ENCODE measurements around the gene PCSK7. TPM values are rescaled to one million over a fixed set of nuclear protein-coding genes. Genes with fewer than 3 reads are reported as not detected.

PCSK7 gene
- total RNA-seq, 1 experiment from 2014 or later = 30.0 TPM

GRCh38 chr11:117192401-117192875 lies 39.4 kb downstream of the PCSK7 start (continued):
- TF ChIP-seq CTCF (IDR thresholded peaks at IDR 0.05 in 2 of 3, conservative IDR thresholded peaks at IDR 0.05 in 1 of 3; ENCODE audit: borderline replicate concordance in 1 of 3, insufficient read depth in 1 of 3, low read depth in 2 of 3, low read length in 2 of 3) = no peak
- no peak for TF ChIP-seq POLR2A (IDR thresholded peaks at IDR 0.05; ENCODE audit: borderline replicate concordance, extremely low read depth, insufficient read depth, insufficient read length)
- TF ChIP-seq POLR2AphosphoS5 (IDR thresholded peaks at IDR 0.05; ENCODE audit: low read depth, low read length) = no peak
- TF ChIP-seq SP1 (IDR thresholded peaks at IDR 0.05; ENCODE audit: low read depth) = no peak
- TF ChIP-seq FOSL1 (IDR thresholded peaks at IDR 0.05; ENCODE audit: low read depth) = no peak
- no peak for TF ChIP-seq ATF3 (IDR thresholded peaks at IDR 0.05)

- no peaks in the 10 kb centered on the region for H3K9me3 ChIP-seq (ENCODE audit: control insufficient read depth in 1 of 2, insufficient read depth in 1 of 2, low read depth in 1 of 2, low read length in 2 of 2)
- ChIA-PET RAD21 (ENCODE audit: low non-redundant PET in 1 of 2, low total read pairs in 2 of 2, uncharacterized antibody in 2 of 2, unreplicated experiment in 2 of 2) (no interaction called here), CTCF (interaction anchor here (0.6 to 1.3 kb wide), 2 partner anchors 11 to 53 kb away, joined by 3 to 4 read pairs; no protein-coding TSS in a partner anchor), POLR2A (no interaction called here)
- H3K4me1 ChIP-seq (ENCODE audit: control insufficient read depth in 1 of 2, insufficient read depth in 2 of 2, low read length in 2 of 2) = no peaks in the 10 kb centered on the region
- H3K79me2 ChIP-seq (ENCODE audit: insufficient read depth, low read length) = no peaks in the 10 kb centered on the region
- no TSS peak for BruUV-seq (replicated peaks)
- H3K9ac ChIP-seq (ENCODE audit: low read length) = no peak overlapping the region
- H3K36me3 ChIP-seq (ENCODE audit: control insufficient read depth in 1 of 2, insufficient read depth in 2 of 2, low read length in 2 of 2) = peaks cover 3 to 7% of the 10 kb centered on the region in 2 experiments; a peak in 1 of 4 replicates
- ATAC-seq = no peak
- H3K4me2 ChIP-seq (ENCODE audit: low read length) = no peak overlapping the region
- no peak overlapping the region for H3K27ac ChIP-seq (ENCODE audit: low read depth, low read length)
- no peak overlapping the region for H2AFZ ChIP-seq (ENCODE audit: low read depth, low read length, poor library complexity, severe bottlenecking)
- H3K4me3 ChIP-seq (replicated peaks in 1 of 2; ENCODE audit: low read depth in 1 of 2, low read length in 2 of 2) = no peak overlapping the region
- H3K9me2 ChIP-seq (ENCODE audit: insufficient read depth) = no peaks in the 10 kb centered on the region
- intact Hi-C loops (cut with micrococcal nuclease) = no loop called here
- H3K27me3 ChIP-seq (ENCODE audit: insufficient read depth, low read length) = no peaks in the 10 kb centered on the region
- DNase-seq (ENCODE audit: low read depth, low spot score) = no peak
- no peaks in the 10 kb centered on the region for H4K20me1 ChIP-seq (ENCODE audit: insufficient read depth)
- TF ChIP-seq ZFX (IDR thresholded peaks at IDR 0.05) (no peak), ATF3 (IDR thresholded peaks at IDR 0.05) (no peak), EGR1 (IDR thresholded peaks at IDR 0.05; ENCODE audit: low read depth) (no peak), FOSL1 (IDR thresholded peaks at IDR 0.05; ENCODE audit: low read depth) (no peak), EZH2 (IDR thresholded peaks at IDR 0.05) (no peak), YY1 (IDR thresholded peaks at IDR 0.05; ENCODE audit: extremely low read depth, insufficient replicate concordance, low read depth, low read length) (no peak), POLR2AphosphoS5 (IDR thresholded peaks at IDR 0.05; ENCODE audit: low read depth, low read length) (no peak), CEBPB (IDR thresholded peaks at IDR 0.05; ENCODE audit: low read depth) (no peak), CBX3 (IDR thresholded peaks at IDR 0.05; ENCODE audit: low read depth) (no peak), EZH2phosphoT487 (IDR thresholded peaks at IDR 0.05; ENCODE audit: borderline replicate concordance) (no peak), RAD21 (IDR thresholded peaks at IDR 0.05; ENCODE audit: low read depth) (no peak), ELF1 (IDR thresholded peaks at IDR 0.05; ENCODE audit: borderline replicate concordance, low read depth) (no peak), SRF (IDR thresholded peaks at IDR 0.05; ENCODE audit: low read depth) (no peak)
- TF ChIP-seq, protein P1, sequence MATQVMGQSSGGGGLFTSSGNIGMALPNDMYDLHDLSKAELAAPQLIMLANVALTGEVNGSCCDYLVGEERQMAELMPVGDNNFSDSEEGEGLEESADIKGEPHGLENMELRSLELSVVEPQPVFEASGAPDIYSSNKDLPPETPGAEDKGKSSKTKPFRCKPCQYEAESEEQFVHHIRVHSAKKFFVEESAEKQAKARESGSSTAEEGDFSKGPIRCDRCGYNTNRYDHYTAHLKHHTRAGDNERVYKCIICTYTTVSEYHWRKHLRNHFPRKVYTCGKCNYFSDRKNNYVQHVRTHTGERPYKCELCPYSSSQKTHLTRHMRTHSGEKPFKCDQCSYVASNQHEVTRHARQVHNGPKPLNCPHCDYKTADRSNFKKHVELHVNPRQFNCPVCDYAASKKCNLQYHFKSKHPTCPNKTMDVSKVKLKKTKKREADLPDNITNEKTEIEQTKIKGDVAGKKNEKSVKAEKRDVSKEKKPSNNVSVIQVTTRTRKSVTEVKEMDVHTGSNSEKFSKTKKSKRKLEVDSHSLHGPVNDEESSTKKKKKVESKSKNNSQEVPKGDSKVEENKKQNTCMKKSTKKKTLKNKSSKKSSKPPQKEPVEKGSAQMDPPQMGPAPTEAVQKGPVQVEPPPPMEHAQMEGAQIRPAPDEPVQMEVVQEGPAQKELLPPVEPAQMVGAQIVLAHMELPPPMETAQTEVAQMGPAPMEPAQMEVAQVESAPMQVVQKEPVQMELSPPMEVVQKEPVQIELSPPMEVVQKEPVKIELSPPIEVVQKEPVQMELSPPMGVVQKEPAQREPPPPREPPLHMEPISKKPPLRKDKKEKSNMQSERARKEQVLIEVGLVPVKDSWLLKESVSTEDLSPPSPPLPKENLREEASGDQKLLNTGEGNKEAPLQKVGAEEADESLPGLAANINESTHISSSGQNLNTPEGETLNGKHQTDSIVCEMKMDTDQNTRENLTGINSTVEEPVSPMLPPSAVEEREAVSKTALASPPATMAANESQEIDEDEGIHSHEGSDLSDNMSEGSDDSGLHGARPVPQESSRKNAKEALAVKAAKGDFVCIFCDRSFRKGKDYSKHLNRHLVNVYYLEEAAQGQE (IDR thresholded peaks at IDR 0.05; ENCODE audit: low read depth) = no peak
Observed at GRCh38 chr11:117191680-117192400, 40.0 kb downstream of the PCSK7 start.
